Fibroblast of lung (primary cell): ENCODE results near the gene CHST9. TPM values are rescaled to one million over a fixed set of nuclear protein-coding genes. Genes with fewer than 3 reads are reported as not detected.

Experiments
- DNase-seq, 2 donors: peaks; one replicate each; pipeline versions ENCODE4 v3.0.0 to v3.0.0-alpha.2; 2010; ENCODE audit warnings: low read depth in 2 of 2
- H2AFZ ChIP-seq: 2 replicates; pipeline ENCODE4 v1.5.1; 2012; ENCODE audit warnings: low read length, control low read depth, inconsistent platforms
- H3K27ac ChIP-seq: 2 replicates; pipeline ENCODE4 v1.5.1; 2011; ENCODE audit warnings: low read length, control low read depth; ENCODE audit not compliant: insufficient read depth
- H3K27me3 ChIP-seq: 2 replicates; pipeline ENCODE4 v1.5.1; 2011; ENCODE audit warnings: mild to moderate bottlenecking, low read length; ENCODE audit not compliant: control insufficient read depth, insufficient read depth
- H3K36me3 ChIP-seq: 2 replicates; pipeline ENCODE4 v1.5.1; 2011; ENCODE audit warnings: low read length; ENCODE audit not compliant: control insufficient read depth, insufficient read depth
- H3K4me1 ChIP-seq: 2 replicates; pipeline ENCODE4 v1.5.1; 2011; ENCODE audit warnings: low read length; ENCODE audit not compliant: control insufficient read depth, insufficient read depth; ENCODE audit errors: extremely low read depth
- H3K4me2 ChIP-seq: 2 replicates; pipeline ENCODE4 v1.5.1; 2011; ENCODE audit warnings: low read length, control low read depth; ENCODE audit not compliant: insufficient read depth; ENCODE audit errors: extremely low read depth
- H3K4me3 ChIP-seq, 4 experiments: fragments of 200-600 bp in 1 of 4; sonication (generic) in 1 of 4; replicated peaks in 1 of 4; 2 replicates each; pipeline ENCODE4 v1.5.1; 2011 to 2016; ENCODE audit warnings: low read length in 4 of 4, low read depth in 3 of 4, mild to moderate bottlenecking in 3 of 4, control low read depth in 2 of 4, inconsistent platforms in 1 of 4, mixed read lengths in 1 of 4; ENCODE audit not compliant: insufficient read depth in 1 of 4; ENCODE audit errors: control extremely low read depth in 1 of 4
- H3K79me2 ChIP-seq: 2 replicates; pipeline ENCODE4 v1.5.1; 2012; ENCODE audit warnings: mild to moderate bottlenecking, low read length, inconsistent platforms; ENCODE audit not compliant: control insufficient read depth, insufficient read depth
- H3K9ac ChIP-seq: 2 replicates; pipeline ENCODE4 v1.5.1; 2011; ENCODE audit warnings: mild to moderate bottlenecking, low read length, control low read depth; ENCODE audit not compliant: insufficient read depth
- H3K9me3 ChIP-seq: 2 replicates; pipeline ENCODE4 v1.5.1; 2012; ENCODE audit warnings: low read depth, low read length; ENCODE audit not compliant: control insufficient read depth, insufficient read depth
- H4K20me1 ChIP-seq: 2 replicates; pipeline ENCODE4 v1.5.1; 2011; ENCODE audit warnings: low read length; ENCODE audit not compliant: control insufficient read depth, insufficient read depth; ENCODE audit errors: extremely low read depth
- EZH2 ChIP-seq: IDR thresholded peaks from 2 replicates; pipeline ENCODE4 v1.5.1; 2012; ENCODE audit warnings: low read length, control low read depth, mild to moderate bottlenecking; ENCODE audit errors: missing control alignments
- polyA plus RNA-seq, 2 donors: library from polyadenylated mRNA; depleted of rRNA in 1 of 2; stranded (reverse) in 1 of 2; unstranded in 1 of 2; fragments of >200 nt; gene quantifications; 2 replicates each; pipeline ENCODE4 v1.2.1, GENCODE V29; 2011 to 2012; ENCODE audit warnings: missing spikeins in 1 of 2
- total RNA-seq: library from RNA; depleted of rRNA; stranded (reverse); fragments of >200 nt; gene quantifications from 2 replicates; pipeline ENCODE4 v1.2.1, GENCODE V29; 2014
- TF ChIP-seq, protein P1 (sequence below), 2 donors: IDR thresholded peaks in 1 of 2; conservative IDR thresholded peaks in 1 of 2; 1 replicate in 1 of 2; 2 replicates in 1 of 2; pipeline ENCODE4 v1.5.1; 2011 to 2012; ENCODE audit warnings: low read length in 2 of 2, control low read depth in 1 of 2, inconsistent platforms in 1 of 2, low read depth in 1 of 2, mild to moderate bottlenecking in 1 of 2

Gene CHST9
- total and polyA plus RNA-seq, 2 donors (not counting 1 experiment from before 2014, with no cell fraction given): not detected

DNA sequence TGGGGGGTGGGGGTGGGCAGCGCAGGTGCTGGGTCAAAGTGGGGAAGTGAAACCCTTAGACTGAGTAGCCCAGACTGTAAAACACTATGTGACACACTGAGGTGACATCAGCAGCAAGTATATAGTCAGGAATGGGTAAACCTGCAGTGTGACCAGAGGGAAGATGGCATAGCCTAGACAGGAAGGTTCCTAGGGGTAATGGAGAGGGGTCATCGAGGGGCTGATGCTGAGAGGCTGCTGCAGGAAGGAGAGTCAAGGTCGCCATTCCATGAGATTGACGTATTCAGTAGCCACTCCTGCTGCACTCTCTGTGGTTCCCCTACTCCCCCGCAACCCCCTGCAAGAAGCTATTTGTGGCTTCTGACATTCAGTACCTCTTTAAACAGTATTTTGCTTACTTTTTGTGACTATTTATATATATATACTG is 111.7 kb downstream of the CHST9 start:
- no peaks in the 10 kb centered on the region for H3K36me3 ChIP-seq
- no peak for DNase-seq
- H3K9ac ChIP-seq: no peak overlapping the region
- H2AFZ ChIP-seq: no peak overlapping the region
- no peak overlapping the region for H3K4me2 ChIP-seq
- no peak overlapping the region for H3K4me3 ChIP-seq
- H3K9me3 ChIP-seq: no peaks in the 10 kb centered on the region
- no peak for TF ChIP-seq EZH2
- TF ChIP-seq, protein P1, sequence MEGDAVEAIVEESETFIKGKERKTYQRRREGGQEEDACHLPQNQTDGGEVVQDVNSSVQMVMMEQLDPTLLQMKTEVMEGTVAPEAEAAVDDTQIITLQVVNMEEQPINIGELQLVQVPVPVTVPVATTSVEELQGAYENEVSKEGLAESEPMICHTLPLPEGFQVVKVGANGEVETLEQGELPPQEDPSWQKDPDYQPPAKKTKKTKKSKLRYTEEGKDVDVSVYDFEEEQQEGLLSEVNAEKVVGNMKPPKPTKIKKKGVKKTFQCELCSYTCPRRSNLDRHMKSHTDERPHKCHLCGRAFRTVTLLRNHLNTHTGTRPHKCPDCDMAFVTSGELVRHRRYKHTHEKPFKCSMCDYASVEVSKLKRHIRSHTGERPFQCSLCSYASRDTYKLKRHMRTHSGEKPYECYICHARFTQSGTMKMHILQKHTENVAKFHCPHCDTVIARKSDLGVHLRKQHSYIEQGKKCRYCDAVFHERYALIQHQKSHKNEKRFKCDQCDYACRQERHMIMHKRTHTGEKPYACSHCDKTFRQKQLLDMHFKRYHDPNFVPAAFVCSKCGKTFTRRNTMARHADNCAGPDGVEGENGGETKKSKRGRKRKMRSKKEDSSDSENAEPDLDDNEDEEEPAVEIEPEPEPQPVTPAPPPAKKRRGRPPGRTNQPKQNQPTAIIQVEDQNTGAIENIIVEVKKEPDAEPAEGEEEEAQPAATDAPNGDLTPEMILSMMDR (conservative IDR thresholded peaks at IDR 0.05 in 1 of 2, IDR thresholded peaks at IDR 0.05 in 1 of 2; ENCODE audit: low read depth in 1 of 2, low read length in 2 of 2): no peak
- no peak overlapping the region for H3K27ac ChIP-seq
- H3K4me1 ChIP-seq: no peaks in the 10 kb centered on the region
- no peaks in the 10 kb centered on the region for H4K20me1 ChIP-seq
- no peaks in the 10 kb centered on the region for H3K79me2 ChIP-seq
- no peaks in the 10 kb centered on the region for H3K27me3 ChIP-seq

DNA sequence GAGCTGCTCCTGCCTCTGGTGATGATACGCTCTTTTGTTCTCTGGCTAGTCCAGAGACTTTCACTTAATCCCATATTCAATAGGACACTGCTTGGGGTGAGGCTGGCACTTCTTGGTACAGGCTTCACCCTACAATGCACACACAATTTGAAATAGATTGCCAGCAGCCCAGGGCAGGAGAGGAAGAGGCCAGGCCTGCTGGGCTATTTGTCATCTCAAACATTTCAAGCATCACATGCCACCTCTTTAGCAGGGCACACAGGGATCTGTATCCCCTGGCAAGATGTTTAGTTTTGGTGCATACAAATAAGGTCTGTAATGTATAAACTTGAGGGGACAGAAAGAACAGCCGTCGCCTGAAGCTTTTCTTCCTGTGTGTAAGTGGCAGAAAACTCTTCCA is 120.4 kb downstream of the CHST9 start:
- no peak overlapping the region for H3K4me2 ChIP-seq
- H3K27ac ChIP-seq: no peak overlapping the region
- H4K20me1 ChIP-seq: no peaks in the 10 kb centered on the region
- H3K79me2 ChIP-seq: no peaks in the 10 kb centered on the region
- no peaks in the 10 kb centered on the region for H3K27me3 ChIP-seq
- no peak for TF ChIP-seq EZH2
- TF ChIP-seq, protein P1 (conservative IDR thresholded peaks at IDR 0.05 in 1 of 2, IDR thresholded peaks at IDR 0.05 in 1 of 2; ENCODE audit: low read depth in 1 of 2, low read length in 2 of 2): no peak
- no peak overlapping the region for H3K9ac ChIP-seq
- H2AFZ ChIP-seq: no peak overlapping the region
- no peak overlapping the region for H3K4me3 ChIP-seq
- no peak for DNase-seq
- H3K36me3 ChIP-seq: no peaks in the 10 kb centered on the region
- H3K9me3 ChIP-seq: no peaks in the 10 kb centered on the region
- no peaks in the 10 kb centered on the region for H3K4me1 ChIP-seq

DNA sequence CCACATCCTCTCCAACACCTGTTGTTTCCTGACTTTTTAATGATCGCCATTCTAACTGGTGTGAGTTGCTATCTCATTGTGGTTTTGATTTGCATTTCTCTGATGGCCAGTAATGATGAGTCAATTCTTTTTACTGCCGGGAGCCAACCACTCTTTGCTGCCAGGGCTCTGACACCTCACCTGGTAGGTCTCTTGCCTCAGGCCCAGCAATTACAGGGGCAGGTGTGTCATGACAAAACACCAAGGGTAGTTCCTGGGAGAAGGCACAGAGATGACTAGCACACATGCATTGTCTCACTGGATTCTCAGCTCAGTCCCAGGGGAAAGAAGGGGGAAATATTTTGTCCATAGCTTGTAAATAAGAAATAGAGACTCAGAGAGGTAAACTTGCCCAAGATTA is 122.3 kb downstream of the CHST9 start:
- no peak overlapping the region for H3K27ac ChIP-seq
- H4K20me1 ChIP-seq: no peaks in the 10 kb centered on the region
- H3K4me3 ChIP-seq: no peak overlapping the region
- H3K9me3 ChIP-seq: no peaks in the 10 kb centered on the region
- H3K4me2 ChIP-seq: no peak overlapping the region
- no peaks in the 10 kb centered on the region for H3K79me2 ChIP-seq
- no peak for DNase-seq
- no peak overlapping the region for H3K9ac ChIP-seq
- TF ChIP-seq, protein P1 (conservative IDR thresholded peaks at IDR 0.05 in 1 of 2, IDR thresholded peaks at IDR 0.05 in 1 of 2; ENCODE audit: low read depth in 1 of 2, low read length in 2 of 2): no peak
- TF ChIP-seq EZH2: no peak
- no peaks in the 10 kb centered on the region for H3K27me3 ChIP-seq
- no peaks in the 10 kb centered on the region for H3K4me1 ChIP-seq
- H3K36me3 ChIP-seq: no peaks in the 10 kb centered on the region
- no peak overlapping the region for H2AFZ ChIP-seq
